Left ventricle myocardium inferior (tissue), 1 donor: Measurements from ENCODE around the gene PEX11A. TPM values are rescaled to one million over a fixed set of nuclear protein-coding genes. Genes with fewer than 3 reads are reported as not detected.

Source experiments
- DNase-seq: peaks from one replicate; pipeline ENCODE4 v3.0.0-alpha.2; 2020
- H3K27ac ChIP-seq: fragments of 200-600 bp; replicated peaks from 2 replicates; pipeline ENCODE4 v1.8.0; 2021
- H3K27me3 ChIP-seq: fragments of 200-600 bp; 2 replicates; pipeline ENCODE4 v1.8.0; 2021; ENCODE audit warnings: low read depth
- H3K36me3 ChIP-seq: fragments of 200-600 bp; 2 replicates; pipeline ENCODE4 v1.8.0; 2021
- H3K4me1 ChIP-seq: fragments of 200-600 bp; 2 replicates; pipeline ENCODE4 v1.8.0; 2021
- H3K4me3 ChIP-seq: fragments of 200-600 bp; 2 replicates; pipeline ENCODE4 v1.8.0; 2021; ENCODE audit warnings: mild to moderate bottlenecking, moderate library complexity
- H3K9me3 ChIP-seq: fragments of 200-600 bp; replicated peaks from 2 replicates; pipeline ENCODE4 v1.8.0; 2021
- intact Hi-C: fragments of 100-400 bp; cut with micrococcal nuclease; formaldehyde crosslinking; loops from one replicate; pipeline ENCODE4 v1.11.0; 2022
- total RNA-seq: library from RNA; stranded (reverse); fragmentation: NEBNext Ultra II Directional; extraction: Animal tissue kit (Norgen Biotek cat#: 25700); gene quantifications from one replicate; pipeline ENCODE4 v1.2.1, GENCODE V29; 2021
- TF ChIP-seq, protein P1 (sequence below): fragments of 200-600 bp; IDR thresholded peaks from 2 replicates; pipeline ENCODE4 v1.8.0; 2021; ENCODE audit warnings: antibody characterized with exemption, mild to moderate bottlenecking, borderline replicate concordance
- donor health status: DM: no; HTN: yes; CAD: no; lungs with severe emphysema.

PEX11A gene
- total RNA-seq, 1 donor from 2014 or later = 11.4 TPM

DNA sequence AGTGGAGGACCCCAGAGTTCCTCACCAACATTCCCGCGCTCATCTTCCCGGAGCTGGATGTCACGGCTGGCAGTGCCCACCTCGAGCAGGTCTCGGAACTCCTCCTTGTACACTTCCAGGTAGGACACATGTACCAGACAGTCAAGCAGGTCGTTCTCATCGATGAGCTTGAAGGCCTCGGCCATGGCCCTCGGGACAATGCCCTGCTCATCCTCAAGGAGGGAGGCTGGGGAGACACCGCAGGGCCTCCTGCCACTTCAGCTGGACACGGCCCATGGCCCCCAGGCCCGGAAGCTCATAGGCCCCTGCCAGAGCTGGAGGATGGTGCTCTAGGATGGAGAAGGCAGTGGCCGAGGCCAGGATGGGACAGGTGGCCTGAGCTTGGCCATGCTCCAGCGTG lies 40.8 kb downstream of the PEX11A start:
- Histone ChIP-seq H3K4me1 (peaks cover 11% of the 10 kb centered on the region), H3K4me3 (no peak overlapping the region), H3K27ac (no peak overlapping the region), H3K36me3 (no peaks in the 10 kb centered on the region), H3K9me3 (no peaks in the 10 kb centered on the region), H3K27me3 (peaks cover 6% of the 10 kb centered on the region)
- TF ChIP-seq, protein P1, sequence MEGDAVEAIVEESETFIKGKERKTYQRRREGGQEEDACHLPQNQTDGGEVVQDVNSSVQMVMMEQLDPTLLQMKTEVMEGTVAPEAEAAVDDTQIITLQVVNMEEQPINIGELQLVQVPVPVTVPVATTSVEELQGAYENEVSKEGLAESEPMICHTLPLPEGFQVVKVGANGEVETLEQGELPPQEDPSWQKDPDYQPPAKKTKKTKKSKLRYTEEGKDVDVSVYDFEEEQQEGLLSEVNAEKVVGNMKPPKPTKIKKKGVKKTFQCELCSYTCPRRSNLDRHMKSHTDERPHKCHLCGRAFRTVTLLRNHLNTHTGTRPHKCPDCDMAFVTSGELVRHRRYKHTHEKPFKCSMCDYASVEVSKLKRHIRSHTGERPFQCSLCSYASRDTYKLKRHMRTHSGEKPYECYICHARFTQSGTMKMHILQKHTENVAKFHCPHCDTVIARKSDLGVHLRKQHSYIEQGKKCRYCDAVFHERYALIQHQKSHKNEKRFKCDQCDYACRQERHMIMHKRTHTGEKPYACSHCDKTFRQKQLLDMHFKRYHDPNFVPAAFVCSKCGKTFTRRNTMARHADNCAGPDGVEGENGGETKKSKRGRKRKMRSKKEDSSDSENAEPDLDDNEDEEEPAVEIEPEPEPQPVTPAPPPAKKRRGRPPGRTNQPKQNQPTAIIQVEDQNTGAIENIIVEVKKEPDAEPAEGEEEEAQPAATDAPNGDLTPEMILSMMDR = no peak
- intact Hi-C loops = no loop called here
- no peak for DNase-seq

DNA sequence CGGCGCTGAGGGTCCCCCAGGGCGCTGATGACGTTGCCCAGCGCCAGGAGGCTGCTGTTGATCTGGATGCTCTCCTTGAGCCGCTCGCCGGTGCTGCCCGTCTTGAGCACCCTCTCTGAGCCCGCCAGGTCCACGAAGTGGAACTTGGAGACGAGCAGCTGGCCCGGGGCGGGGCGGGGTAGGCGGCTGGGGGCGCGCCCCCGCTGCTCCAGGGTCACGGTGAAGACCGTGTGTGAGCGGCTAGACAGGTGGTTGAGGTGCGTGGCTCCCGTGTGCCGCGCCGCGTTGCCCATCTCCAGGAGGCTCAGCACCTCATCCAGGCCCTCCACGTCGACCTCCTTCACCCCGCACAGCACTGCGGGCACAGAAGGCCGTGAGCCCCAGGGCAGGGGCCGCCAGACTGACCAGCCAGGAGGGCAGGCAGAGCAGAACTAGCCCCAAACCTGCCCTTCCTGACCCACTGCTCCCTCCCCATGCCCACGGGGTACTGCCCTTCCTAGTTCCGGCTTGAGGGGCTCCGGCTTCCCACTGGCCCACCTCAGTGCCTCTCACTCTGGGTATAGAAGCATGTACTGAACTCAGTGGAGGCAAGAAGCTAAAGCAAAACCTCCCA lies 41.4 kb downstream of the PEX11A start:
- H3K36me3 ChIP-seq = no peaks in the 10 kb centered on the region
- intact Hi-C loops = no loop called here
- no peak for DNase-seq
- H3K4me3 ChIP-seq = no peak overlapping the region
- H3K9me3 ChIP-seq = no peaks in the 10 kb centered on the region
- H3K27ac ChIP-seq = no peak overlapping the region
- no peaks in the 10 kb centered on the region for H3K27me3 ChIP-seq
- TF ChIP-seq, protein P1 = no peak
- peaks cover 6% of the 10 kb centered on the region for H3K4me1 ChIP-seq

DNA sequence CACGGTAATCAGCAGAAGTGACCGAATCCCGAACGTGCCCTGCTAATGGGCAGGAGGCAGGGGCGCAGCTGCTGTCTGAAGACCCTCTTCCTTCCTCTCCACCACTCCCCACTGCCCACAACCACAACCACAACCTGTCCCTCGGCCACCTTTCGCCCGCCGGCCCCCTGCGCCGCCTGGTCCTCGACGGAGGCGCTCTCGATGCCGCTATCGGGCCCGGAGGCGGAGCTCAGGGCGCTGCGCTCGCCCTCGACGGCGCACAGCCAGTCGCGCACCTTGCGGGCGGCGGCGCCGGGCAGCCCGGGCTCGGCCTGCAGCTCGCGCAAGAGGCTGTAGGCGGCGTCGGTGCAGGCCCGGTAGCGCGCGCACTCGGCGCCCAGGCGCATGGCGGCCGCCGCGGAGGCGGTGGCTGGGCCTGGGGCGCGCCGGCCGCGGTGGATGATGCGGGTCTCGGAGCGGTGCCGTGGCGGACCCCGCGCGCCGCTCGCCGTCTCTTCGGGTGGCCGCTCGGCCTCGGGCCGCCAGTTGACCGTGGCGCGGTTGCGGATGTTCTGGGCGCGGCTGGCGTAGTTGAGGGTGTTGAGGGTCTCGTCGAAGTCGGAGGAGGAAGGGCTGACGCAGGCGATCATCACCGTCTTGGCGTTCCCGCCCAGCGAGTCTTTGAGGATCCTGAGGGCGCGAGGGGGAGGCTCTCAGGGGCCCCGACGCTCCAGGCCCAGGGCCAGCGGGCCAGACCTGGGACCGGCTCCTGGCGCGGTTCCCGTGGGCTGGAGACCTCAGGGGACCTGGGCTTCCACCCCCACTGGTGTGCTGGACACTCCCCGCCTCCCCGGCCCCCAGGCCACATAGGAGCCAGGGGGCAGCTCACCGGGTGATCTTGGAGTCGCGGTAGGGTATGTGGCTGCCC lies 42.2 kb downstream of the PEX11A start:
- intact Hi-C loops = no loop called here
- H3K27ac ChIP-seq = no peak overlapping the region

DNA sequence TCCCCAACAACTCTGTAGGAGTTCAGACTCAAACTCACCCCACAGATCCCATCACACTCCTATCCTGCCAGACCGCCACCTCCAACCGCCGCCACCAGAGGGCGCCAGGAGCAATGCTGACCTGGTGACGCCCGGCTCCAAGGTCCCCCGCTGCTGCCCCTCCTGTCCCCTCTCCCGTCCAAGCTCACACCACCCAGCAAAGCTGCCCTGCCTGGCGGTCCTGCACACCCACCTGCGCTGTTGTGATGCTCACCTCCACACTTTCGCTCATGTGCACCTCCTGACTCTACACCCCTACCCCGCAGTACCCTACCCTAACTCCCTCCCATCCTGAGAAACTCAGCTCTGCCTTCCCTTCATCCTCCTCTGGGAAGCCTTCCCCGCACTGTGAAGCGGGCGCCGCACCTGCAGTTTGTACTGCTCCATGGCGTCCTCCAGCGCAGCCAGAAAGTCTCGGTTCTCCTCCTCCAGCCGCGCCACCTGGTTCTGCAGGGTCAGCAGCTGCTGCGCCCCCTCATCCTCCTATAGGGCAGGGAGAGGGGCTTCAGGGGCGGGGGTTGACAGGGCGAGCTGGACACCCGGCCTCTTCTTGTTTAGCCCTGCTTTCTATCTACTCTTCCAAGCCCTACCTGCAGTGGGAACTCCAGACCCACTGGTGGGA lies 43.2 kb downstream of the PEX11A start:
- Histone ChIP-seq H3K4me3 (peak overlapping the region; percentile 19), H3K36me3 (no peaks in the 10 kb centered on the region), H3K4me1 (peaks cover 5% of the 10 kb centered on the region), H3K9me3 (no peaks in the 10 kb centered on the region), H3K27me3 (no peaks in the 10 kb centered on the region), H3K27ac (no peak overlapping the region)
- DNase-seq = peak; percentile 82
- intact Hi-C loops = no loop called here
- TF ChIP-seq, protein P1 = peak; percentile 88

More for the DNA sequence above, 42.2 kb downstream of the PEX11A start:
- Histone ChIP-seq H3K27me3 (no peaks in the 10 kb centered on the region), H3K36me3 (no peaks in the 10 kb centered on the region), H3K4me3 (no peak overlapping the region), H3K9me3 (no peaks in the 10 kb centered on the region), H3K4me1 (peaks cover 5% of the 10 kb centered on the region)
- TF ChIP-seq, protein P1 = no peak
- DNase-seq = no peak

DNA sequence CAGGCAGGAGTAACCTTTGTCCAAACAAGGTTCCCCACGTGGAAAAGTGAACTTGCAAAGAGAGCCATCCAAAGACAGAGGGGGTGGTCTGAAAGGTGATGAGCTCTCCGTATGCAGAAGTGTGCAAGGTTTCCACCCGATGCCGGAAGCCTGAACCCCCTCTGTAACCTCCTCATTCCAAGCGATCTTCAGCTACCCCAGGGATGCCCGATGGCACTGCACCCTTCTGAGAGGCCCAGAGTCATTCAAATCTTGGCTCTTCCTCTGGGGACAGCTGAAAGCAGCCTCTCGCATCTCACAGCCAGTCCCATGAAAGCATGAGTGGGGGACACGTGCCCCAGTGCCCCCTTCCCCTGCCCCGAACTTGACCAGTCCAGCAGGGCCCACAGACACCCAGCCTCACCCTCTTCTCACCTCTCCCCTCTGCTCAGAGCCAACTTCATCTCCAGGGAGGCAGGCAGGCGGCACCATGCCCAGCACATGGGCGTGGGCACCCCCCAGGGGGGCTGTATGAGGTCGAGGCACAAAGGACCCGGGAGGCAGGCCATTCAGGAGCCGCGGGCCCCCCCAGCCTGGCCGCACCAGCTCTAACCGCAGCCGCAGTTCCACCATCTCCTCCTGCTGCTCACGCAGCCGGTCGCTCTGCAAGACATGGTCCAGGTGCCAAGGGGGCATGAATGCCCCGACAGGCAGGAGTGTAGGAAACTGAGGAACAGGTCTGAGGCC lies 44.0 kb downstream of the PEX11A start:
- H3K27ac ChIP-seq = no peak overlapping the region
- no peaks in the 10 kb centered on the region for H3K27me3 ChIP-seq
- no peaks in the 10 kb centered on the region for H3K36me3 ChIP-seq
- H3K4me1 ChIP-seq = peaks cover 5% of the 10 kb centered on the region
- intact Hi-C loops = no loop called here
- no peak overlapping the region for H3K4me3 ChIP-seq
- DNase-seq = no peak
- TF ChIP-seq, protein P1 = no peak
- no peaks in the 10 kb centered on the region for H3K9me3 ChIP-seq
